HepG2 (cell line): ENCODE data around the gene MAP1LC3B. TPM values are rescaled to one million over a fixed set of nuclear protein-coding genes. Genes with fewer than 3 reads are reported as not detected.
"Not testable (repeated sequence)": the region's sequence is repeated elsewhere in the genome, so short reads cannot be mapped to it uniquely, and the experiment has no call there.

Experiments used
- ATAC-seq: fragments of 200-7000 bp; cut with Tn5 transposase; 3 replicates; pipeline ENCODE4 v1.9.1; 2020; ENCODE audit warnings: mild to moderate bottlenecking, moderate library complexity
- BruUV-seq: library from RNA; stranded (reverse); fragments of 400-500 nt; replicated peaks from 2 replicates; lab custom pipeline; 2021; lab: Mats Ljungman, UMichigan
- CTCF ChIA-PET: fragments of 300-600 bp; formaldehyde crosslinking; extraction: SDS; loops from one replicate; lab custom pipeline; 2021; ENCODE audit warnings: low total read pairs, inconsistent platforms, low intra/inter-chr PET ratio; lab: Yijun Ruan, JAX
- POLR2A ChIA-PET: fragments of 350-600 bp; sonication (Branson Sonifier 250); formaldehyde crosslinking; loops from one replicate; lab custom pipeline; 2020; ENCODE audit warnings: antibody characterized with exemption, inconsistent platforms; lab: Yijun Ruan, JAX
- DNase-seq: peaks from one replicate; pipeline ENCODE4 v3.0.0-alpha.2; 2015; ENCODE audit warnings: low spot score
- FAIRE-seq: peaks from 3 replicates; lab custom pipeline; 2011; peaks lifted over from hg19 to GRCh38; lab: Jason Lieb, UNC
- H2AFZ ChIP-seq: one replicate; pipeline ENCODE4 v1.6.1; 2011; ENCODE audit warnings: low read length, inconsistent platforms
- H3K27ac ChIP-seq: fragments of 300-600 bp; 3 replicates; pipeline ENCODE4 v1.8.0; 2011; ENCODE audit warnings: mixed run types, mild to moderate bottlenecking, mixed read lengths, low read length, inconsistent platforms; ENCODE audit not compliant: insufficient read depth; ENCODE audit errors: extremely low read length
- H3K27me3 ChIP-seq, 2 experiments: fragments of 200-600 bp in 1 of 2; 2 replicates in 1 of 2; 3 replicates in 1 of 2; pipeline versions ENCODE4 v1.6.0 to v1.8.0; 2011; ENCODE audit warnings: low read length in 2 of 2, mild to moderate bottlenecking in 2 of 2, moderate library complexity in 2 of 2, inconsistent platforms in 1 of 2; ENCODE audit not compliant: insufficient read depth in 2 of 2, control insufficient read depth in 1 of 2
- H3K36me3 ChIP-seq, 2 experiments: fragments of 200-600 bp in 1 of 2; replicated peaks in 1 of 2; 2 replicates in 1 of 2; 3 replicates in 1 of 2; pipeline versions ENCODE4 v1.5.1 to v1.8.0; 2011; ENCODE audit warnings: low read length in 2 of 2, inconsistent platforms in 1 of 2; ENCODE audit not compliant: insufficient read depth in 2 of 2, control insufficient read depth in 1 of 2
- H3K4me1 ChIP-seq: 2 replicates; pipeline ENCODE4 v1.5.1; 2012; ENCODE audit warnings: low read length, inconsistent platforms; ENCODE audit not compliant: insufficient read depth
- H3K4me2 ChIP-seq: 2 replicates; pipeline ENCODE4 v1.6.0; 2011; ENCODE audit warnings: low read depth, low read length, inconsistent platforms
- H3K4me3 ChIP-seq, 3 experiments: fragments of 200-600 bp in 1 of 3; sonication (generic), shearing (Covaris generic) in 1 of 3; replicated peaks in 1 of 3; 2 replicates each; pipeline ENCODE4 v1.5.1; 2011 to 2016; ENCODE audit warnings: low read length in 3 of 3, inconsistent platforms in 2 of 3, low read depth in 2 of 3, mild to moderate bottlenecking in 2 of 3, control low read depth in 1 of 3, mixed read lengths in 1 of 3; ENCODE audit not compliant: insufficient read depth in 1 of 3
- H3K79me2 ChIP-seq: one replicate; pipeline ENCODE4 v1.6.1; 2011; ENCODE audit warnings: low read length, inconsistent platforms; ENCODE audit not compliant: insufficient read depth
- H3K9ac ChIP-seq: 2 replicates; pipeline ENCODE4 v1.6.0; 2011; ENCODE audit warnings: mild to moderate bottlenecking, low read depth, low read length, inconsistent platforms; ENCODE audit not compliant: insufficient read depth
- H3K9me3 ChIP-seq: 2 replicates; pipeline ENCODE4 v1.5.1; 2012; ENCODE audit warnings: mild to moderate bottlenecking, low read length
- H4K20me1 ChIP-seq: 2 replicates; pipeline ENCODE4 v1.6.0; 2011; ENCODE audit warnings: inconsistent platforms, mild to moderate bottlenecking, low read length, moderate library complexity; ENCODE audit not compliant: insufficient read depth
- ADNP ChIP-seq: sonication (generic); formaldehyde crosslinking; IDR thresholded peaks from 2 replicates; pipeline ENCODE4 v1.4.0; 2020; ENCODE audit warnings: missing genetic modification reagents
- BHLHE40 ChIP-seq: IDR thresholded peaks from 2 replicates; pipeline ENCODE4 v1.6.1; 2011; ENCODE audit warnings: low read length, improper control_type of control experiment
- FOXA3 ChIP-seq: IDR thresholded peaks from 2 replicates; pipeline ENCODE4 v1.6.1; 2016; ENCODE audit warnings: missing genetic modification reagents, missing compliant biosample characterization
- FOXK2 ChIP-seq: fragments of 450-650 bp; IDR thresholded peaks from 2 replicates; pipeline ENCODE4 v1.6.1; 2016
- FOXP1 ChIP-seq, 2 experiments: fragments of 450-650 bp in 1 of 2; IDR thresholded peaks; 2 replicates each; pipeline ENCODE4 v1.6.1; 2017 to 2018; ENCODE audit warnings: antibody characterized with exemption in 1 of 2
- HDAC2 ChIP-seq: sonication (generic); formaldehyde crosslinking; IDR thresholded peaks from 2 replicates; pipeline ENCODE4 v1.4.0; 2020; ENCODE audit warnings: missing genetic modification reagents
- NFIC ChIP-seq: IDR thresholded peaks from 2 replicates; pipeline ENCODE4 v1.6.1; 2012; ENCODE audit warnings: mild to moderate bottlenecking, low read length, inconsistent platforms
- NR2F6 ChIP-seq, 2 experiments: IDR thresholded peaks; 2 replicates each; pipeline ENCODE4 v1.6.1; 2016; ENCODE audit warnings: antibody characterized with exemption in 1 of 2, mild to moderate bottlenecking in 1 of 2
- SOX6 ChIP-seq, 2 experiments: fragments of 450-650 bp in 1 of 2; sonication (generic) in 1 of 2; formaldehyde crosslinking in 1 of 2; IDR thresholded peaks; 2 replicates each; pipeline versions ENCODE4 v1.4.0 to v1.6.1; 2017 to 2020; ENCODE audit warnings: antibody characterized with exemption in 1 of 2, mild to moderate bottlenecking in 1 of 2, missing genetic modification reagents in 1 of 2
- SP5 ChIP-seq: IDR thresholded peaks from 2 replicates; pipeline ENCODE4 v1.6.1; 2016; ENCODE audit warnings: low read depth, borderline replicate concordance
- TARDBP ChIP-seq: sonication (generic); formaldehyde crosslinking; IDR thresholded peaks from 2 replicates; pipeline ENCODE4 v1.8.0; 2022; ENCODE audit warnings: mild to moderate bottlenecking, missing genetic modification reagents
- TBX3 ChIP-seq: fragments of 450-650 bp; IDR thresholded peaks from 2 replicates; pipeline ENCODE4 v1.6.1; 2017; ENCODE audit warnings: antibody characterized with exemption, mild to moderate bottlenecking, inconsistent platforms, borderline replicate concordance
- ZNF121 ChIP-seq: sonication (generic); formaldehyde crosslinking; IDR thresholded peaks from 2 replicates; pipeline ENCODE4 v1.5.0; 2020; ENCODE audit warnings: mild to moderate bottlenecking, missing genetic modification reagents
- ZNF441 ChIP-seq: sonication (generic); formaldehyde crosslinking; IDR thresholded peaks from 2 replicates; pipeline ENCODE4 v1.7.0; 2021; ENCODE audit warnings: missing genetic modification reagents, borderline replicate concordance
- ZNF510 ChIP-seq: sonication (generic); formaldehyde crosslinking; IDR thresholded peaks from 2 replicates; pipeline ENCODE4 v1.4.0; 2020; ENCODE audit warnings: low read depth, mild to moderate bottlenecking, missing genetic modification reagents
- ZNF567 ChIP-seq: sonication (generic); formaldehyde crosslinking; IDR thresholded peaks from 2 replicates; pipeline ENCODE4 v1.8.1; 2023; ENCODE audit warnings: mild to moderate bottlenecking, missing genetic modification reagents, borderline replicate concordance
- WGBS: methylation state at CpG from one replicate; pipeline ENCODE4 v1.1.6; 2017; ENCODE audit warnings: low lambda C conversion rate; 5-methylcytosine and 5-hydroxymethylcytosine counted together
- in situ Hi-C: cut with HindIII; loops from 2 replicates; pipeline ENCODE4 v1.10.0; 2017; ENCODE audit warnings: low pct_unique_long_range_greater_than_20kb; ENCODE audit not compliant: extremely low pct_ligation_motif_present
- intact Hi-C: fragments of 100-400 bp; cut with micrococcal nuclease; formaldehyde crosslinking; loops from one replicate; pipeline ENCODE4 v1.10.0; 2022; ENCODE audit not compliant: unreplicated experiment
- polyA plus RNA-seq, 8 experiments: library from polyadenylated mRNA; depleted of rRNA in 3 of 8; stranded (reverse) in 7 of 8; unstranded in 1 of 8; fragments of >200 nt; fragmentation: Illumina TruSeq in 4 of 8; extraction: Trizol in 4 of 8; gene quantifications; 2 replicates each; pipeline versions ENCODE4 v1.2.1 to v1.2.3, GENCODE V29; 2011 to 2016; ENCODE audit warnings: low read depth in 4 of 8, missing spikeins in 1 of 8, mixed read lengths in 1 of 8; ENCODE audit not compliant: insufficient read depth in 1 of 8
- total RNA-seq, 5 experiments: library from RNA; depleted of rRNA; stranded (reverse); fragments of >200 nt; fragmentation: Illumina TruSeq; extraction: Trizol; gene quantifications; 2 replicates each; pipeline ENCODE4 v1.2.3, GENCODE V29; 2016; ENCODE audit warnings: low read depth in 1 of 5
- TF ChIP-seq, protein P1 (sequence below): IDR thresholded peaks from 2 replicates; pipeline ENCODE4 v1.6.1; 2016
- TF ChIP-seq, protein P2 (sequence below): sonication (generic); formaldehyde crosslinking; IDR thresholded peaks from 2 replicates; pipeline ENCODE4 v1.5.0; 2020; ENCODE audit warnings: mild to moderate bottlenecking, missing genetic modification reagents
- TF ChIP-seq, protein P3 (sequence below): sonication (generic); formaldehyde crosslinking; IDR thresholded peaks from 2 replicates; pipeline ENCODE4 v1.5.0; 2020; ENCODE audit warnings: mild to moderate bottlenecking, missing genetic modification reagents

The MAP1LC3B gene
- total and polyA plus RNA-seq, 2 of the 13 experiments (the other 11 are each of a cell fraction or from before 2014, with no cell fraction given), result 15.7 to 37.4 TPM

DNA sequence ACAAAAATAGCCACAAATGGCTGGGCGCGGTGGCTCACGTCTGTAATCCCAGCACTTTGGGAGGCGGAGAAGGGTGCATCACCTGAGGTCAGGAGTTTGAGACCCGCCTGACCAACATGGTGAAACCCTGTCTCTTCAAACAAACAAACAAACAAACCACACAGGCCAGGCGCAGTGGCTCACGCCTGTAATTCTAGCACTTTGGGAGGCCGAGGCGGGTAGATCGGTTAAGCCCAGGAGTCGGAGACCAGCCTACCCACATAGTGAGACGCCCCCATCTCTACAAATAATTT is 7.3 kb upstream of the MAP1LC3B start:
- POLR2A ChIA-PET, result interaction anchor here (2.5 to 14.0 kb wide), 4 partner anchors 10 to 67 kb away, joined by 13 to 265 read pairs (median 105); partner anchors contain the start of genes C16orf95 and MAP1LC3B
- CTCF ChIA-PET; ATAC-seq; H3K36me3 ChIP-seq; H2AFZ ChIP-seq; FAIRE-seq; H3K27me3 ChIP-seq; H3K9me3 ChIP-seq; TF ChIP-seq SOX6 (IDR thresholded peaks at IDR 0.05); NR2F6 (CRISPR knock-in tag; IDR thresholded peaks at IDR 0.05): not testable (repeated sequence)
- H3K4me1 ChIP-seq, result peaks cover 54% of the 10 kb centered on the region
- H4K20me1 ChIP-seq, result peaks cover 23% of the 10 kb centered on the region
- peak; percentile 57 for DNase-seq
- intact Hi-C loops (loop anchor here (2.0 to 10.0 kb wide), 3 partner anchors 68 to 470 kb away; partner anchors contain the start of gene C16orf95), in situ Hi-C loops (loop anchor here (25.0 kb wide), 1 partner anchor 477 kb away; the partner anchor contains the start of gene SLC7A5)
- peak overlapping the region; percentile 100 for H3K27ac ChIP-seq
- WGBS, result 9% methylated on average over 12 of the region's 12 CpGs
- peak overlapping the region; percentile 84 for H3K4me2 ChIP-seq
- peak overlapping the region; percentile 78 to 100 (median 96) for H3K4me3 ChIP-seq
- TSS peak; percentile 33 for BruUV-seq
- peak overlapping the region; percentile 100 for H3K9ac ChIP-seq
- H3K79me2 ChIP-seq, result peaks cover 41% of the 10 kb centered on the region
- TF ChIP-seq NFIC (0 out of 2 replicates have a peak, but pooled peaks have one; percentile 14), FOXP1 (IDR thresholded peaks at IDR 0.05) (peak; percentile 83), FOXP1 (CRISPR knock-in tag; IDR thresholded peaks at IDR 0.05) (peak; percentile 90), BHLHE40 (peak; percentile 33; the same call in 1 of the 2 replicates), SOX6 (CRISPR knock-in tag; IDR thresholded peaks at IDR 0.05) (peak; percentile 32; the same call in 1 of the 2 replicates), ZNF510 (CRISPR knock-in tag) (peak; percentile 2; the same call in 1 of the 2 replicates), TARDBP (CRISPR knock-in tag) (0 out of 2 replicates have a peak, but pooled peaks have one; percentile 16), TBX3 (peak; percentile 30; the same call in 1 of the 2 replicates), SP5 (CRISPR knock-in tag) (peak; percentile 75), FOXK2 (0 out of 2 replicates have a peak, but pooled peaks have one; percentile 48), ZNF441 (CRISPR knock-in tag) (0 out of 2 replicates have a peak, but pooled peaks have one; percentile 22), ADNP (CRISPR knock-in tag) (0 out of 2 replicates have a peak, but pooled peaks have one; percentile 9), HDAC2 (CRISPR knock-in tag) (0 out of 2 replicates have a peak, but pooled peaks have one; percentile 2), ZNF567 (0 out of 2 replicates have a peak, but pooled peaks have one; percentile 65), ZNF121 (peak; percentile 5; the same call in 1 of the 2 replicates), FOXA3 (peak; percentile 20; the same call in 1 of the 2 replicates), NR2F6 (IDR thresholded peaks at IDR 0.05) (0 out of 2 replicates have a peak, but pooled peaks have one; percentile 33)
- TF ChIP-seq, protein P1, sequence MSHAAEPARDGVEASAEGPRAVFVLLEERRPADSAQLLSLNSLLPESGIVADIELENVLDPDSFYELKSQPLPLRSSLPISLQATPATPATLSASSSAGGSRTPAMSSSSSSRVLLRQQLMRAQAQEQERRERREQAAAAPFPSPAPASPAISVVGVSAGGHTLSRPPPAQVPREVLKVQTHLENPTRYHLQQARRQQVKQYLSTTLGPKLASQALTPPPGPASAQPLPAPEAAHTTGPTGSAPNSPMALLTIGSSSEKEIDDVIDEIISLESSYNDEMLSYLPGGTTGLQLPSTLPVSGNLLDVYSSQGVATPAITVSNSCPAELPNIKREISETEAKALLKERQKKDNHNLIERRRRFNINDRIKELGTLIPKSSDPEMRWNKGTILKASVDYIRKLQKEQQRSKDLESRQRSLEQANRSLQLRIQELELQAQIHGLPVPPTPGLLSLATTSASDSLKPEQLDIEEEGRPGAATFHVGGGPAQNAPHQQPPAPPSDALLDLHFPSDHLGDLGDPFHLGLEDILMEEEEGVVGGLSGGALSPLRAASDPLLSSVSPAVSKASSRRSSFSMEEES (CRISPR knock-in tag), result peak; percentile 14; the same call in 1 of the 2 replicates
- TF ChIP-seq, protein P2, sequence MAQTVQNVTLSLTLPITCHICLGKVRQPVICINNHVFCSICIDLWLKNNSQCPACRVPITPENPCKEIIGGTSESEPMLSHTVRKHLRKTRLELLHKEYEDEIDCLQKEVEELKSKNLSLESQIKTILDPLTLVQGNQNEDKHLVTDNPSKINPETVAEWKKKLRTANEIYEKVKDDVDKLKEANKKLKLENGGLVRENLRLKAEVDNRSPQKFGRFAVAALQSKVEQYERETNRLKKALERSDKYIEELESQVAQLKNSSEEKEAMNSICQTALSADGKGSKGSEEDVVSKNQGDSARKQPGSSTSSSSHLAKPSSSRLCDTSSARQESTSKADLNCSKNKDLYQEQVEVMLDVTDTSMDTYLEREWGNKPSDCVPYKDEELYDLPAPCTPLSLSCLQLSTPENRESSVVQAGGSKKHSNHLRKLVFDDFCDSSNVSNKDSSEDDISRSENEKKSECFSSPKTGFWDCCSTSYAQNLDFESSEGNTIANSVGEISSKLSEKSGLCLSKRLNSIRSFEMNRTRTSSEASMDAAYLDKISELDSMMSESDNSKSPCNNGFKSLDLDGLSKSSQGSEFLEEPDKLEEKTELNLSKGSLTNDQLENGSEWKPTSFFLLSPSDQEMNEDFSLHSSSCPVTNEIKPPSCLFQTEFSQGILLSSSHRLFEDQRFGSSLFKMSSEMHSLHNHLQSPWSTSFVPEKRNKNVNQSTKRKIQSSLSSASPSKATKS (CRISPR knock-in tag), result 0 out of 2 replicates have a peak, but pooled peaks have one; percentile 14
- TF ChIP-seq, protein P3, sequence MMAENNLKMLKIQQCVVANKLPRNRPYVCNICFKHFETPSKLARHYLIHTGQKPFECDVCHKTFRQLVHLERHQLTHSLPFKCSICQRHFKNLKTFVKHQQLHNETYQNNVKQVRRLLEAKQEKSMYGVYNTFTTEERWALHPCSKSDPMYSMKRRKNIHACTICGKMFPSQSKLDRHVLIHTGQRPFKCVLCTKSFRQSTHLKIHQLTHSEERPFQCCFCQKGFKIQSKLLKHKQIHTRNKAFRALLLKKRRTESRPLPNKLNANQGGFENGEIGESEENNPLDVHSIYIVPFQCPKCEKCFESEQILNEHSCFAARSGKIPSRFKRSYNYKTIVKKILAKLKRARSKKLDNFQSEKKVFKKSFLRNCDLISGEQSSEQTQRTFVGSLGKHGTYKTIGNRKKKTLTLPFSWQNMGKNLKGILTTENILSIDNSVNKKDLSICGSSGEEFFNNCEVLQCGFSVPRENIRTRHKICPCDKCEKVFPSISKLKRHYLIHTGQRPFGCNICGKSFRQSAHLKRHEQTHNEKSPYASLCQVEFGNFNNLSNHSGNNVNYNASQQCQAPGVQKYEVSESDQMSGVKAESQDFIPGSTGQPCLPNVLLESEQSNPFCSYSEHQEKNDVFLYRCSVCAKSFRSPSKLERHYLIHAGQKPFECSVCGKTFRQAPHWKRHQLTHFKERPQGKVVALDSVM (CRISPR knock-in tag), result peak; percentile 91; the same call in 1 of the 2 replicates
